HG03469 (cell line): ENCODE measurements around the gene PLA2G2D.

ENCODE experiments used
- ATAC-seq: cut with Tn5 transposase; IDR thresholded peaks from one replicate; pipeline ENCODE4 v1.9.1; 2021; ENCODE audit warnings: mild to moderate bottlenecking, moderate library complexity, moderate number of reproducible peaks; ENCODE audit not compliant: unreplicated experiment

Gene PLA2G2D

DNA sequence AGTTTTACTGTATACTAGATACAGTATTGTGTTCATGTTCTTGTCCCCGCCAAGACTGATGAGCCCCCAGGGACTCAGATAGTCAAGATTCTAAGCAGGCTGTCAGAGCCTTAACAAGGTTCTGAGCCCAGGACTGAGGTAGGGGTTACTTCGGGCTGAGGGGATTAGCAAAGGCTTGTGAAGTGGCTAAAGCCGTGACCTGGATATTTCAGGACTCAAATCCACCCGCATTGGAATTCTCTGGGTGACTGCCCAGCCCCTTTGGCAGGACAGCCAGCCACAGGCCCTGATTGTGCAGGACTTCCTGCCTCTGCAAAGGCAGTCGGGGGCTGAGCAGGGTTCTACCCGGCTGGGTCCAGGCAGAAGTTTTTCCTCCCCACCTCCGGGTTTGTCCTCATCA lies 49.5 kb downstream of the PLA2G2D start, which contains the start of gene PLA2G5:
Gene PLA2G5 (plus strand): TSS at position 321 of the 400 bp plus-strand sequence. CDS start 14,637 bp downstream, outside the sequence.
- ATAC-seq = no peak

DNA sequence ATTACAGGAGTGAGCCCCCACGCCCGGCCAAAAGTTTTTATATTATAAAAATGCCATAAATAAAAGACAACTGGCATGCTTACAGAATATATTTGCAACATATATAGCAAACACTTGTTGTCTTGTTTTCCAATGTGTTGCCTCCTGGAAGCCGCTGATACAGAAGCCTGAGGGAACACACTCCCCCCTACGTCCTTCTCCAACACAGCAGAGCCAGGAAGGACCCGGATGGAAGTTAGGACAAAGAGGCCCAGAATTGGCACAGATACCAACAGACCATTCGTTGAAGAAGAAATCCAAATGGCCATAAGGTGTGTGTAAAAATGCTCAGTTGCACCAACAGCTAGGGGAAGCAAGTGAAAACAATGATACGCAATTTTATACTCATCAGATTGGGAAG lies 50.6 kb downstream of the PLA2G2D start:
- no peak for ATAC-seq

DNA sequence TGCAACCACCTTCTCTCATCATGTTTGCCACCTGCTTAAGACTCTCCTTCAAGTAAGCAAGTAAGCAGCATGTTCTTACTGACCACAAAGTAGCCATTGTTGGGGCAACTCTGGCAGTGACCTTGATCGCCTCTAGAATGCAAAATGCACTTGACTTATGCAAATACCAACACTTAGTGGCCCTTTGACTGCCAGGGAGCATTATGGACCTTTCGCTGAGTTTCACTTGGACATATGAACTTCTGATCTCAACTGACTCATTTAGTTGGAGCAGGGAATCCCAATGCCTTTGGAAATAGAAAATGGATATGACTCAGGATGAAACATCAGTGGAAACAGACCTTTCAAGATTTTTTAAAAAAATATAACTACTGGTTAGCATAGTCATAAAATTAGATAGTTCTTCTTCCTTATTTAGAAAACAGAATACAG lies 55.5 kb downstream of the PLA2G2D start:
- ATAC-seq = no peak
